CD14-positive monocyte (primary cell): ENCODE measurements around the gene ATP11A. TPM values are rescaled to one million over a fixed set of nuclear protein-coding genes. Genes with fewer than 3 reads are reported as not detected.

ENCODE experiments used
- DNase-seq, 3 donors: peaks; one replicate each; pipeline ENCODE4 v3.0.0-alpha.2; 2011 to 2022
- H2AFZ ChIP-seq: 2 replicates; pipeline ENCODE4 v1.6.0; 2012; ENCODE audit warnings: mild to moderate bottlenecking, low read depth, low read length, inconsistent platforms; ENCODE audit not compliant: insufficient read depth, poor library complexity, severe bottlenecking
- H3K27ac ChIP-seq, 2 donors: 1 replicate in 1 of 2; 2 replicates in 1 of 2; pipeline ENCODE4 v1.5.1; 2012 to 2013; ENCODE audit warnings: low read length in 2 of 2, control low read depth in 1 of 2, inconsistent platforms in 1 of 2, low read depth in 1 of 2, mild to moderate bottlenecking in 1 of 2
- H3K27me3 ChIP-seq, 2 donors: one replicate each; pipeline versions ENCODE4 v1.6.0 to v1.6.1; 2011 to 2013; ENCODE audit warnings: low read length in 2 of 2; ENCODE audit not compliant: control insufficient read depth in 2 of 2, insufficient read depth in 2 of 2
- H3K36me3 ChIP-seq, 2 donors: replicated peaks in 1 of 2; 1 replicate in 1 of 2; 2 replicates in 1 of 2; pipeline versions ENCODE4 v1.5.1 to v1.6.1; 2012 to 2013; ENCODE audit warnings: low read length in 2 of 2, control low read depth in 1 of 2, inconsistent platforms in 1 of 2, mild to moderate bottlenecking in 1 of 2; ENCODE audit not compliant: insufficient read depth in 2 of 2, control insufficient read depth in 1 of 2
- H3K4me1 ChIP-seq, 2 donors: 1 replicate in 1 of 2; 2 replicates in 1 of 2; pipeline versions ENCODE4 v1.5.1 to v1.6.1; 2012 to 2013; ENCODE audit warnings: low read length in 2 of 2, control low read depth in 1 of 2, inconsistent platforms in 1 of 2, mild to moderate bottlenecking in 1 of 2, moderate library complexity in 1 of 2; ENCODE audit not compliant: insufficient read depth in 2 of 2, control insufficient read depth in 1 of 2
- H3K4me2 ChIP-seq: replicated peaks from 2 replicates; pipeline ENCODE3; 2012; ENCODE audit warnings: low read length, moderate library complexity, mild to moderate bottlenecking; ENCODE audit not compliant: poor library complexity, severe bottlenecking; ENCODE audit errors: extremely low read depth
- H3K4me3 ChIP-seq, 3 experiments: fragments of 200-600 bp in 1 of 3; sonication (generic) in 1 of 3; replicated peaks in 1 of 3; 1 replicate in 2 of 3; 2 replicates in 1 of 3; pipeline ENCODE4 v1.5.1; 2011 to 2013; ENCODE audit warnings: low read length in 3 of 3, mild to moderate bottlenecking in 3 of 3, control low read depth in 2 of 3, low read depth in 2 of 3, inconsistent platforms in 1 of 3, moderate library complexity in 1 of 3
- H3K79me2 ChIP-seq: 2 replicates; pipeline ENCODE4 v1.6.0; 2012; ENCODE audit warnings: mild to moderate bottlenecking, control low read depth, inconsistent platforms, low read length, moderate library complexity; ENCODE audit not compliant: insufficient read depth
- H3K9ac ChIP-seq: 2 replicates; pipeline ENCODE4 v1.6.0; 2017; ENCODE audit warnings: low read length, mild to moderate bottlenecking; ENCODE audit not compliant: insufficient read depth, poor library complexity, severe bottlenecking
- H3K9me3 ChIP-seq, 2 donors: replicated peaks in 1 of 2; 1 replicate in 1 of 2; 2 replicates in 1 of 2; pipeline versions ENCODE4 v1.5.1 to v1.6.1; 2012 to 2013; ENCODE audit warnings: low read length in 2 of 2, control low read depth in 1 of 2; ENCODE audit not compliant: control insufficient read depth in 1 of 2, insufficient read depth in 1 of 2
- H4K20me1 ChIP-seq: 2 replicates; pipeline ENCODE4 v1.6.0; 2012; ENCODE audit warnings: mild to moderate bottlenecking, low read length, control low read depth, moderate library complexity; ENCODE audit not compliant: insufficient read depth
- H3K27ac Mint-ChIP-seq, 7 donors: one replicate each; pipeline ENCODE4 v1.8.0; 2020; ENCODE audit warnings: mild to moderate bottlenecking in 7 of 7, mixed read lengths in 7 of 7, moderate library complexity in 6 of 7, inconsistent platforms in 2 of 7
- H3K27me3 Mint-ChIP-seq, 3 donors: one replicate each; pipeline ENCODE4 v1.8.0; 2021 to 2022; ENCODE audit warnings: low read depth in 3 of 3, mild to moderate bottlenecking in 3 of 3, mixed read lengths in 3 of 3, moderate library complexity in 3 of 3, inconsistent platforms in 1 of 3
- H3K36me3 Mint-ChIP-seq, 2 donors: one replicate each; pipeline ENCODE4 v1.8.0; 2020; ENCODE audit warnings: mixed read lengths in 2 of 2, inconsistent platforms in 1 of 2, mild to moderate bottlenecking in 1 of 2
- H3K4me1 Mint-ChIP-seq: one replicate; pipeline ENCODE4 v1.8.0; 2020; ENCODE audit warnings: mild to moderate bottlenecking, mixed read lengths
- H3K4me3 Mint-ChIP-seq, 2 donors: one replicate each; pipeline ENCODE4 v1.8.0; 2020; ENCODE audit warnings: mild to moderate bottlenecking in 2 of 2, mixed read lengths in 2 of 2, moderate library complexity in 1 of 2
- H3K9me3 Mint-ChIP-seq, 7 donors: one replicate each; pipeline ENCODE4 v1.8.0; 2020 to 2022; ENCODE audit warnings: mixed read lengths in 7 of 7, mild to moderate bottlenecking in 6 of 7, moderate library complexity in 6 of 7, inconsistent platforms in 2 of 7
- CTCF ChIP-seq: fragments of 200-600 bp; IDR thresholded peaks from one replicate; pipeline ENCODE4 v1.8.0; 2022; ENCODE audit warnings: antibody characterized with exemption, mild to moderate bottlenecking
- WGBS: methylation state at CpG from one replicate; pipeline ENCODE4 v1.1.5; 2013; ENCODE audit warnings: missing lambda C conversion rate; ENCODE audit not compliant: insufficient coverage; 5-methylcytosine and 5-hydroxymethylcytosine counted together
- intact Hi-C, 2 donors: fragments of 100-400 bp; cut with micrococcal nuclease; formaldehyde crosslinking; loops; one replicate each; pipeline versions ENCODE4 v1.15.0 to v1.15.1; 2023
- polyA plus RNA-seq, 3 donors: library from polyadenylated mRNA; depleted of rRNA in 1 of 3; unstranded in 2 of 3; stranded (reverse) in 1 of 3; fragments of 300-500 nt in 2 of 3; fragments of >200 nt in 1 of 3; fragmentation: Illumina TruSeq in 2 of 3; gene quantifications; 1 replicate in 2 of 3; 2 replicates in 1 of 3; pipeline ENCODE4 v1.2.3, GENCODE V29; 2012 to 2021

ATP11A gene
- polyA plus RNA-seq, 3 donors = 7.2 to 45.4 (median 7.6) TPM

GRCh38 chr13:112718318-112718717 lies 28.5 kb downstream of the ATP11A start:
- no peak for TF ChIP-seq CTCF
- H3K27ac ChIP-seq = no peak overlapping the region
- Mint-ChIP-seq H3K4me3 (no peak overlapping the region), H3K4me1 (peaks cover 14% of the 10 kb centered on the region), H3K27ac (no peak overlapping the region), H3K27me3 (peaks cover 0 to 3% (median 0%) of the 10 kb centered on the region in 3 donors), H3K9me3 (no peaks in the 10 kb centered on the region), H3K36me3 (peaks cover 16 to 44% of the 10 kb centered on the region in 2 donors)
- peaks cover 9 to 26% of the 10 kb centered on the region in 2 donors for H3K36me3 ChIP-seq
- intact Hi-C loops = no loop called here
- peaks cover 99% of the 10 kb centered on the region for H4K20me1 ChIP-seq
- no peak overlapping the region for H3K9ac ChIP-seq
- H2AFZ ChIP-seq = no peak overlapping the region
- no peaks in the 10 kb centered on the region for H3K9me3 ChIP-seq
- H3K4me3 ChIP-seq = no peak overlapping the region
- peaks cover 95% of the 10 kb centered on the region for H3K79me2 ChIP-seq
- no peak for DNase-seq
- H3K27me3 ChIP-seq = no peaks in the 10 kb centered on the region
- H3K4me1 ChIP-seq = no peaks in the 10 kb centered on the region
- no peak overlapping the region for H3K4me2 ChIP-seq
- WGBS = 100% methylated on average over 7 of the region's 9 CpGs

GRCh38 chr13:112719016-112719415 lies 29.2 kb downstream of the ATP11A start:
- Mint-ChIP-seq H3K27ac (no peak overlapping the region), H3K4me1 (peaks cover 16% of the 10 kb centered on the region), H3K9me3 (no peaks in the 10 kb centered on the region), H3K4me3 (no peak overlapping the region), H3K27me3 (peaks cover 0 to 3% (median 0%) of the 10 kb centered on the region in 3 donors), H3K36me3 (peaks cover 16 to 47% of the 10 kb centered on the region in 2 donors)
- no peak overlapping the region for H3K9ac ChIP-seq
- H3K9me3 ChIP-seq = no peaks in the 10 kb centered on the region
- no peak overlapping the region for H3K4me3 ChIP-seq
- no peak overlapping the region for H2AFZ ChIP-seq
- peaks cover 99% of the 10 kb centered on the region for H4K20me1 ChIP-seq
- H3K27me3 ChIP-seq = no peaks in the 10 kb centered on the region
- DNase-seq = no peak
- no peak overlapping the region for H3K4me2 ChIP-seq
- peaks cover 9 to 26% of the 10 kb centered on the region in 2 donors for H3K36me3 ChIP-seq
- 87% methylated on average over 8 of the region's 11 CpGs for WGBS
- intact Hi-C loops = no loop called here
- TF ChIP-seq CTCF = no peak
- H3K4me1 ChIP-seq = no peaks in the 10 kb centered on the region
- peaks cover 95% of the 10 kb centered on the region for H3K79me2 ChIP-seq
- no peak overlapping the region for H3K27ac ChIP-seq
